HepG2 (cell line): Measurements from ENCODE around the gene APOC3. TPM values are rescaled to one million over a fixed set of nuclear protein-coding genes. Genes with fewer than 3 reads are reported as not detected.

Experiments
- BHLHE40 ChIP-seq: IDR thresholded peaks from 2 replicates; pipeline ENCODE4 v1.6.1; 2011; ENCODE audit warnings: low read length, improper control_type of control experiment
- CAMTA2 ChIP-seq: sonication (generic); formaldehyde crosslinking; IDR thresholded peaks from 2 replicates; pipeline ENCODE4 v1.4.0; 2020; ENCODE audit warnings: mild to moderate bottlenecking, missing genetic modification reagents, borderline replicate concordance
- CCDC6 ChIP-seq: sonication (generic); formaldehyde crosslinking; IDR thresholded peaks from 2 replicates; pipeline ENCODE4 v1.8.1; 2022; ENCODE audit warnings: mild to moderate bottlenecking, missing genetic modification reagents, moderate library complexity
- DR1 ChIP-seq: sonication (generic); formaldehyde crosslinking; IDR thresholded peaks from 2 replicates; pipeline ENCODE4 v1.8.0; 2021; ENCODE audit warnings: mild to moderate bottlenecking, missing genetic modification reagents, inconsistent platforms
- ELF4 ChIP-seq: sonication (generic); formaldehyde crosslinking; IDR thresholded peaks from 2 replicates; pipeline ENCODE4 v1.5.0; 2020; ENCODE audit warnings: missing genetic modification reagents, mild to moderate bottlenecking, moderate library complexity, borderline replicate concordance
- FOSL1 ChIP-seq: sonication (generic); formaldehyde crosslinking; IDR thresholded peaks from 2 replicates; pipeline ENCODE4 v1.9.0; 2021; ENCODE audit warnings: missing genetic modification reagents, borderline replicate concordance
- FOXC1 ChIP-seq: sonication (generic); formaldehyde crosslinking; IDR thresholded peaks from 2 replicates; pipeline ENCODE4 v1.8.0; 2022; ENCODE audit warnings: mild to moderate bottlenecking, missing genetic modification reagents, borderline replicate concordance
- HCFC1 ChIP-seq: fragments of 150-350 bp; IDR thresholded peaks from 2 replicates; pipeline ENCODE4 v1.6.1; 2014; ENCODE audit warnings: low read depth, low read length
- HDAC1 ChIP-seq: sonication (generic); formaldehyde crosslinking; IDR thresholded peaks from 2 replicates; pipeline ENCODE4 v1.5.1; 2020; ENCODE audit warnings: mild to moderate bottlenecking, missing genetic modification reagents
- MTF1 ChIP-seq: sonication (generic); formaldehyde crosslinking; IDR thresholded peaks from 2 replicates; pipeline ENCODE4 v1.5.0; 2020; ENCODE audit warnings: missing genetic modification reagents
- MYNN ChIP-seq: sonication (generic); formaldehyde crosslinking; IDR thresholded peaks from 2 replicates; pipeline ENCODE4 v1.4.0; 2020; ENCODE audit warnings: mild to moderate bottlenecking, low read depth, missing genetic modification reagents
- PCBP2 ChIP-seq: fragments of 200-400 bp; formaldehyde crosslinking; optimal IDR thresholded peaks from 2 replicates; pipeline ENCODE3; 2018; ENCODE audit warnings: low read length, low read depth; ENCODE audit not compliant: poor library complexity, severe bottlenecking
- RBAK ChIP-seq: sonication (generic); formaldehyde crosslinking; IDR thresholded peaks from 2 replicates; pipeline ENCODE4 v1.5.1; 2020; ENCODE audit warnings: mild to moderate bottlenecking, missing genetic modification reagents
- REPIN1 ChIP-seq: sonication (generic); formaldehyde crosslinking; IDR thresholded peaks from 2 replicates; pipeline ENCODE4 v1.8.0; 2022; ENCODE audit warnings: missing genetic modification reagents, low read depth, mild to moderate bottlenecking, borderline replicate concordance
- SALL2 ChIP-seq: sonication (generic); formaldehyde crosslinking; IDR thresholded peaks from 2 replicates; pipeline ENCODE4 v1.8.1; 2023; ENCODE audit warnings: mild to moderate bottlenecking, missing genetic modification reagents, inconsistent platforms
- SRSF9 ChIP-seq: fragments of 200-400 bp; formaldehyde crosslinking; IDR thresholded peaks from 2 replicates; pipeline ENCODE4 v1.6.1; 2018; ENCODE audit warnings: borderline replicate concordance, mild to moderate bottlenecking, low read depth, low read length; ENCODE audit not compliant: insufficient read depth, poor library complexity, severe bottlenecking
- TAF1 ChIP-seq: sonication (generic); formaldehyde crosslinking; IDR thresholded peaks from 2 replicates; pipeline ENCODE4 v1.4.0; 2020; ENCODE audit warnings: missing genetic modification reagents
- TRIM24 ChIP-seq: sonication (generic); formaldehyde crosslinking; IDR thresholded peaks from 2 replicates; pipeline ENCODE4 v1.8.0; 2022; ENCODE audit warnings: mild to moderate bottlenecking, missing genetic modification reagents
- ZBED4 ChIP-seq: sonication (generic); formaldehyde crosslinking; IDR thresholded peaks from 2 replicates; pipeline ENCODE4 v1.4.0; 2020; ENCODE audit warnings: missing genetic modification reagents, borderline replicate concordance
- ZBTB43 ChIP-seq: sonication (generic); formaldehyde crosslinking; conservative IDR thresholded peaks from 2 replicates; pipeline ENCODE4 v1.4.0; 2020; ENCODE audit warnings: missing genetic modification reagents
- ZFP36L2 ChIP-seq: sonication (generic); formaldehyde crosslinking; IDR thresholded peaks from 2 replicates; pipeline ENCODE4 v1.4.0; 2020; ENCODE audit warnings: missing genetic modification reagents
- ZMYM4 ChIP-seq: sonication (generic); formaldehyde crosslinking; IDR thresholded peaks from 2 replicates; pipeline ENCODE4 v1.8.1; 2023; ENCODE audit warnings: mild to moderate bottlenecking, missing genetic modification reagents
- ZNF124 ChIP-seq: sonication (generic); formaldehyde crosslinking; IDR thresholded peaks from 2 replicates; pipeline ENCODE4 v1.4.0; 2020; ENCODE audit warnings: missing genetic modification reagents
- ZNF343 ChIP-seq: sonication (generic); formaldehyde crosslinking; IDR thresholded peaks from 2 replicates; pipeline ENCODE4 v1.4.0; 2020; ENCODE audit warnings: mild to moderate bottlenecking, missing genetic modification reagents
- ZNF383 ChIP-seq: sonication (generic); formaldehyde crosslinking; IDR thresholded peaks from 2 replicates; pipeline ENCODE4 v1.4.0; 2020; ENCODE audit warnings: missing genetic modification reagents, mild to moderate bottlenecking, borderline replicate concordance
- polyA plus RNA-seq, 8 experiments: library from polyadenylated mRNA; depleted of rRNA in 3 of 8; stranded (reverse) in 7 of 8; unstranded in 1 of 8; fragments of >200 nt; fragmentation: Illumina TruSeq in 4 of 8; extraction: Trizol in 4 of 8; gene quantifications; 2 replicates each; pipeline versions ENCODE4 v1.2.1 to v1.2.3, GENCODE V29; 2011 to 2016; ENCODE audit warnings: low read depth in 4 of 8, missing spikeins in 1 of 8, mixed read lengths in 1 of 8; ENCODE audit not compliant: insufficient read depth in 1 of 8
- total RNA-seq, 5 experiments: library from RNA; depleted of rRNA; stranded (reverse); fragments of >200 nt; fragmentation: Illumina TruSeq; extraction: Trizol; gene quantifications; 2 replicates each; pipeline ENCODE4 v1.2.3, GENCODE V29; 2016; ENCODE audit warnings: low read depth in 1 of 5

Gene APOC3
- total and polyA plus RNA-seq, 2 of the 13 experiments (the other 11 are each of a cell fraction or from before 2014, with no cell fraction given), result 314 to 687 TPM

- TF ChIP-seq ZBED4 (peak; percentile 88), BHLHE40 (peak; percentile 86), DR1 (CRISPR knock-in tag) (no peak; the same call in 1 of the 2 replicates), ZMYM4 (CRISPR knock-in tag) (peak; percentile 29; the same call in 1 of the 2 replicates), ZNF124 (CRISPR knock-in tag) (no peak), TRIM24 (no peak), ZFP36L2 (CRISPR knock-in tag) (no peak), PCBP2 (no peak), ELF4 (CRISPR knock-in tag) (no peak), ZNF343 (peak; percentile 37; the same call in 1 of the 2 replicates), RBAK (CRISPR knock-in tag) (no peak), MTF1 (CRISPR knock-in tag) (no peak), MYNN (CRISPR knock-in tag) (no peak), FOXC1 (CRISPR knock-in tag) (peak; percentile 47; the same call in 1 of the 2 replicates), CCDC6 (peak; percentile 64; the same call in 1 of the 2 replicates), SRSF9 (no peak), TAF1 (peak; percentile 36; the same call in 1 of the 2 replicates), FOSL1 (no peak), ZBTB43 (CRISPR knock-in tag) (0 out of 2 replicates have a peak, but pooled peaks have one; percentile 46), HDAC1 (peak; percentile 33), SALL2 (CRISPR knock-in tag) (no peak), REPIN1 (peak; percentile 43), ZNF383 (CRISPR knock-in tag) (peak; percentile 27; the same call in 1 of the 2 replicates), CAMTA2 (CRISPR knock-in tag) (0 out of 2 replicates have a peak, but pooled peaks have one; percentile 23), HCFC1 (no peak)
Observed at GRCh38 chr11:116833816-116834534, 4.3 kb downstream of the APOC3 start (continued).
